Stimulated activated CD8-positive, alpha-beta memory T cell treated with anti-CD3 and anti-CD28 coated beads, Interleukin-2, amount 100 ng/mL, for 1 hour (primary cell): ENCODE measurements around the gene VPS41.

Source experiments
- DNase-seq, 2 donors: peaks; one replicate each; pipeline ENCODE4 v3.0.0-alpha.2; 2020; ENCODE audit warnings: low read depth in 2 of 2

The VPS41 gene

GRCh38 chr7:38736138-38736537 lies 172.9 kb downstream of the VPS41 start:
- no peak for DNase-seq

GRCh38 chr7:38731215-38731614 lies 177.8 kb downstream of the VPS41 start:
- DNase-seq: no peak

- DNase-seq: no peak
Observed at GRCh38 chr7:38728145-38728544, 180.8 kb downstream of the VPS41 start.

- DNase-seq: no peak
Observed at GRCh38 chr7:38727184-38727940, 181.6 kb downstream of the VPS41 start.

- no peak for DNase-seq
Observed at GRCh38 chr7:38723327-38723726, 185.7 kb downstream of the VPS41 start.

- no peak for DNase-seq
Observed at GRCh38 chr7:38716397-38716796, 192.6 kb downstream of the VPS41 start.

- DNase-seq: no peak
Observed at GRCh38 chr7:38709123-38709522, 199.9 kb downstream of the VPS41 start.

GRCh38 chr7:38704751-38705150 lies 204.2 kb downstream of the VPS41 start:
- DNase-seq: no peak

- no peak for DNase-seq
Observed at GRCh38 chr7:38704041-38704547, 204.9 kb downstream of the VPS41 start.

GRCh38 chr7:38703093-38703492 lies 205.9 kb downstream of the VPS41 start:
- no peak for DNase-seq

GRCh38 chr7:38702002-38702535 lies 206.9 kb downstream of the VPS41 start:
- DNase-seq: no peak

- no peak for DNase-seq
Observed at GRCh38 chr7:38700116-38700515, 208.9 kb downstream of the VPS41 start.

- no peak for DNase-seq
Observed at GRCh38 chr7:38699471-38699870, 209.5 kb downstream of the VPS41 start.

- no peak for DNase-seq
Observed at GRCh38 chr7:38694326-38694725, 214.7 kb downstream of the VPS41 start.

GRCh38 chr7:38686888-38687287 lies 222.1 kb downstream of the VPS41 start:
- DNase-seq: no peak

- no peak for DNase-seq
Observed at GRCh38 chr7:38685851-38686250, 223.1 kb downstream of the VPS41 start.

GRCh38 chr7:38682606-38683005 lies 226.4 kb downstream of the VPS41 start:
- no peak for DNase-seq

- DNase-seq: no peak
Observed at GRCh38 chr7:38681882-38682281, 227.1 kb downstream of the VPS41 start.

GRCh38 chr7:38679419-38679818 lies 229.6 kb downstream of the VPS41 start:
- DNase-seq: no peak

GRCh38 chr7:38678698-38679054 lies 230.3 kb downstream of the VPS41 start:
- DNase-seq: no peak

GRCh38 chr7:38677981-38678697 lies 230.9 kb downstream of the VPS41 start:
- no peak for DNase-seq

- no peak for DNase-seq
Observed at GRCh38 chr7:38675494-38676106, 233.4 kb downstream of the VPS41 start.

GRCh38 chr7:38674513-38674912 lies 234.5 kb downstream of the VPS41 start:
- DNase-seq: no peak
